ENCODE measurements around the gene SETD5. TPM values are rescaled to one million over a fixed set of nuclear protein-coding genes. Genes with fewer than 3 reads are reported as not detected.

The SETD5 gene
- total and polyA plus RNA-seq, 2 of the 8 experiments (the other 6 are each of a cell fraction or from before 2014, with no cell fraction given): 108 to 234 TPM

- TF ChIP-seq NANOG (IDR thresholded peaks at IDR 0.05; ENCODE audit: insufficient read depth, low read depth, low read length, poor library complexity, severe bottlenecking) (peak; percentile 28), EP300 (IDR thresholded peaks at IDR 0.05; ENCODE audit: borderline replicate concordance in 1 of 2, low read depth in 2 of 2, low read length in 2 of 2) (peak in 1 of 2 experiments; percentile 48; a peak in 1 of 3 replicates), TAF7 (optimal IDR thresholded peaks at IDR 0.05; ENCODE audit: borderline replicate concordance, low read depth, low read length) (peak; percentile 98), CTBP2 (IDR thresholded peaks at IDR 0.05; ENCODE audit: borderline replicate concordance, insufficient read depth, insufficient read length, low read length) (no peak), TBP (IDR thresholded peaks at IDR 0.05; ENCODE audit: low read depth, low read length) (peak; percentile 96), SP1 (IDR thresholded peaks at IDR 0.05; ENCODE audit: low read depth, low read length) (peak; percentile 68; the same call in 1 of the 2 replicates), TAF1 (IDR thresholded peaks at IDR 0.05; ENCODE audit: low read depth, low read length) (peak; percentile 98), CREB1 (IDR thresholded peaks at IDR 0.05) (peak; percentile 23; the same call in 1 of the 2 replicates), NRF1 (IDR thresholded peaks at IDR 0.05; ENCODE audit: low read depth, low read length) (no peak), POLR2AphosphoS5 (IDR thresholded peaks at IDR 0.05; ENCODE audit: low read depth, low read length) (peak; percentile 18; the same call in 1 of the 2 replicates)
These were observed at the start of gene SETD5 (continued) for GRCh38 chr3:9397332-9397905.

Measured in H1 (cell line).